H1 (cell line): Measurements from ENCODE around the gene ELF4.

Experiments
- CTCF ChIP-seq, 3 experiments: IDR thresholded peaks; 1 replicate in 2 of 3; 2 replicates in 1 of 3; pipeline versions ENCODE4 v1.5.1 to v1.6.1; 2011; ENCODE audit warnings: low read length in 3 of 3, mild to moderate bottlenecking in 3 of 3, inconsistent platforms in 2 of 3, low read depth in 1 of 3, moderate library complexity in 1 of 3; ENCODE audit not compliant: insufficient read depth in 1 of 3; ENCODE audit errors: control extremely low read depth in 1 of 3
- EZH2 ChIP-seq: fragments of 200-600 bp; sonication (generic); IDR thresholded peaks from 2 replicates; pipeline ENCODE4 v1.7.1; 2012; ENCODE audit warnings: low read depth, mild to moderate bottlenecking, moderate library complexity, low read length, inconsistent platforms; ENCODE audit not compliant: severe bottlenecking
- GABPA ChIP-seq: IDR thresholded peaks from 2 replicates; pipeline ENCODE4 v1.6.1; 2011; ENCODE audit warnings: mild to moderate bottlenecking, low read length, moderate library complexity, borderline replicate concordance; ENCODE audit not compliant: insufficient read depth
- POLR2A ChIP-seq, 2 experiments: IDR thresholded peaks; 1 replicate in 1 of 2; 2 replicates in 1 of 2; pipeline ENCODE4 v1.6.1; 2011; ENCODE audit warnings: low read depth in 2 of 2, low read length in 2 of 2, mild to moderate bottlenecking in 2 of 2; ENCODE audit errors: control extremely low read depth in 1 of 2
- TCF12 ChIP-seq: IDR thresholded peaks from 2 replicates; pipeline ENCODE4 v1.6.1; 2011; ENCODE audit warnings: low read depth, mild to moderate bottlenecking, low read length
- USF2 ChIP-seq: IDR thresholded peaks from 2 replicates; pipeline ENCODE4 v1.6.1; 2011; ENCODE audit warnings: low read length, improper control_type of control experiment

GRCh38 chrX:130158311-130158710 lies 48.0 kb upstream of the ELF4 start:
- TF ChIP-seq CTCF (IDR thresholded peaks at IDR 0.05; ENCODE audit: control extremely low read depth in 1 of 3, insufficient read depth in 1 of 3, low read depth in 1 of 3, low read length in 3 of 3) (no peak), GABPA (no peak), USF2 (no peak), EZH2 (no peak), POLR2A (IDR thresholded peaks at IDR 0.05; ENCODE audit: control extremely low read depth in 1 of 2, low read depth in 2 of 2, low read length in 2 of 2) (no peak), TCF12 (no peak)
